Measurements from ENCODE around the gene C11orf91.
"Not testable (repeated sequence)": the region's sequence is repeated elsewhere in the genome, so short reads cannot be mapped to it uniquely, and the experiment has no call there.

Gene C11orf91

DNA sequence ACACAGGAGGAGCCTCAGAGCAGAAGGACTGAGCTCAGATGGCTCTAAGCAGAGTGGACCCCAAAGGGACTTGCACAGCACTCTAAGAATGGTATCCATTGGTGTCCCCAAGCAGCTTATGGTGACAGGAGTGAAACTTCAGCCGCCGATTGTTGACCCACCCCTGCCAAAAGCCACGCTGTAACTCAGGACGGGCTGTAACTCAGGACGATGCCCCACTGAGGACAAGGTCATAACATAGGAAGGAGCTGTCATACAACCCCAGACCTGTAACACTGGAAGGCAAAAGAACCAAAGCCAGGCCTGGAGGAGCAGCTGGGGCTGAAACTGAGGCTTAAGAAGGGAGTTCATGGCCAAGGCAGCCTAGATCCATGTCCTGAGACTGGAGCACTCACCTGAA lies 21.4 kb upstream of the C11orf91 start:
- no peak for DNase-seq (ENCODE audit: low read depth, low spot score)

DNA sequence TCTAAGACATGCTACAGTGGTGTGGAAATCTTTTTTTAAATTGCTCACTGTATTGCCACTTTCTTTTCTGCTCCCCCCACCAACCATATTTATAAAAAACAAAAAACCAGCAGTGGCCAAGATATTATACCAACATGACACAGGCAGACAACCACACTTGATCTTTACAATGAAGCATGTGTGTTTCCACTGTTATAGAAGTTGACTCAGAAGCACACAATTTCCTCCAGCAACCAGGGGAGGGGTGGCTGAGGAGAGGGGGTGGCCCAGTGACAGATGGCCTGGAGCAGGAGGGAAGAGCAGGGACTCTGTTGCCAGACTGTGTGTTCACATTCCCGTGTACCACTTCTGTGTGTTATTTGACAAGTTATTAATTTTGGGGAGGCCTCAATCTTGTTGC lies 20.8 kb upstream of the C11orf91 start:
- no peak for DNase-seq (ENCODE audit: low read depth, low spot score)

DNA sequence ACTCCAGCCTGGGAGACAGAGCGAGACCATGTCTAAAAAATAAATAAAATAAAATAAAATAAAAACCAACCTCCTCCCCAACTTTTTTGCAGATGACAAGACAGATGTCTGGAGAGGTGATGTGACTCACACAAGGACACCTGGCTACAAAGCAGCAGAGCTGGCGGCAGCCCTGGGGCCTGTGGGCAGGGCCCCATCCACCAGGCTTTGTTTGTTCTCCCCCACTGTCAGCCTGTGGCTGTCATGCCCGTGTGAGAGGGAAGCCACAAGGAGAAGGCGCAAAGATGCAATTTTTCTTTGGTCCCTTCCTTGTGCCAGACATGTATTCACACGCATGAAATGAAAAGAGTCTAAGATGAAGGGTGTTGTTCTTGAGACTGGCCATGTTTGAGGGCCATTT lies 19.0 kb upstream of the C11orf91 start:
- no peak for DNase-seq (ENCODE audit: low read depth, low spot score)

DNA sequence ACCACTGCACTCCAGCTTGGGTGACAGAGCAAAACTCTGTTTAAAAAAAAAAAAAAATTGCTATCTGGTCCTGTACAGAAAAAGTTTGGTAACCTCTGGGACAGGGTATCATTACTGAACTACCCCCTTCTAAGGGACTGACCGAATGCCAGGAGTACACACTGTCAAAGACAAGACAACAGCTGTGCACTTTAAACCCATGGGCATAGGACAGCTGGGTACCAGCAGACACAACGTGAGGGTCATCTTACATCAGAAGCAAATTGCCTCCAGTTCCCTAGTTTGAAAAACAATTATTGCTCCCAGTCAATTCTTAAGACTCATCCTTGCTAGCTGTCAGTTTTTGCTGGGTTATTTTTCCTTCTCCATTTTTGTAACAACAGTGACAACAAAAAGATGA lies 17.8 kb upstream of the C11orf91 start:
- DNase-seq (ENCODE audit: low read depth, low spot score): no peak

DNA sequence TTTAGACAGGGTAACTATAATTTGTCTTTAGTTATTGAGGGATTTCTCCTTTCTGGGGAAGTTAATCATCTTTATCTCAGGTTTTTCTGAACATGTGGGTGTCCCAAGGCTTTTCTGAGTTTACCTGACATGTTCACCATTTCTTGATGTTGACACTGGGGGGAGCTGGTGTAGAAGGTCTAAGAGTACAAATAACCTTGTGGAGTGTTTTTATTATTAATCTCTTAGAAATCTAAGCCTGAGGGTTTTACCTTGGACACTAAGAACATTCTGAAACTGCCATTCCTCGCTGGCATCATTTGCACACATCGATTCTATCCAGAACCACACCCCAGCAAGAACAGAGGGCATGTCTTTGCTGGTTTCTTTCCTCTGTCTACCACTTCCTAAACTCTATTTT lies 15.6 kb upstream of the C11orf91 start:
- DNase-seq (ENCODE audit: low read depth, low spot score): no peak

DNA sequence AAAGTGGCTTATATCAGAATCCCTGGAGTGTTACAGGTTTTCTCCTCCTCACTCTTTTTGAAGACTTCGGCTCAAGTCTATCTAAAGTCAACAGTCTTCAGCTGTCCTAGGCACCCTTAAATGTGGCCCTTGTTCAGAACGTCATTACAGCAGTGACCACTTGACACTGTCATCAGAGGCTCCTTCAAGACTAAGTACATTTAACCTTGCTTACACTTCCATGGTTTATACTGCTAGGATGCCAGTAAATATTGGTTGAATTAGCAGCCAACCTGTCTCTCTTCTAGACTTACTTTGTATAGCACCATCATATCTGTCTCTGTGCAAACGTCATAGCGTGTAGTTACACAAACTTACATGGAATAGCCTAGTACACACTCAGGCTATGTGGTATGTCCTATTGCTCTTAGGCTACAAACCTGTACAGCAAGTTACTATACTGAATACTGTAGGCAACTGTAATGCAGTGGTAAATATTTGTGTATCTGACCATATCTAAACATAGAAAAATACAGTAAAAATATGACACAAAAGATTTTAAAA lies 13.3 kb upstream of the C11orf91 start:
- DNase-seq (ENCODE audit: low read depth, low spot score): no peak

DNA sequence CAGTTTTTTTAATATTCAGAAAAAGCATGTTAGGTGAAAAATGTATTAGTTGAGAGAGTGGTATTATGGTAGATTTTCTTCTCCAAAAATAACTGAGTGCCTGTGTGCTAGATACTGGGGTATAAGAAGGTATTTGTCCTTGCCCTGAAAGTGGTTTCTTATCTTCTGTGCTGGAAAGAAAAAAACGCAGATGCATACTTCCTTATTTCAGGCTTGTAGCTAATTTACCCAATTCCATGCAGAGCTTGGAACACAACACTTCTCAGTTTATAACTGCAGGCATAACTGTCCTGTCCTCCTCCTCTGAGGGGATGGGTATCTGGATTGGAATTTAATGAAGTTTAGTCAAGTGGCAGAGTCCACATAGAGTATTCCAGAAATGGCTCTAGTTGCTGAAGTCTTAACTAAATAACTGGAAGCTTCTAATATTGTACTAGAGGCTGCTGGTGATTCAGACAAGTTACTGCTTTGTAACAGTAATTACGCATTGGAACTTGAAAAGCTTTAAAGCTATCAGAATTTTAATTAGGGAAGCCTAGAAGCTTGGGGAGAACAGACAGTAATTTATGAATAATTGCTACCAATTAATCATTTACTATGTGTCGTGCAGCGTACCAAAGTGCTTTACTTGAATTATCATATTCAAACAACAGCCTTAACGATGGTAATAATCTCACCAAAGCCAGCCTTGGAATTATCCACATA lies 12.7 kb upstream of the C11orf91 start:
- DNase-seq (ENCODE audit: low read depth, low spot score): no peak

DNA sequence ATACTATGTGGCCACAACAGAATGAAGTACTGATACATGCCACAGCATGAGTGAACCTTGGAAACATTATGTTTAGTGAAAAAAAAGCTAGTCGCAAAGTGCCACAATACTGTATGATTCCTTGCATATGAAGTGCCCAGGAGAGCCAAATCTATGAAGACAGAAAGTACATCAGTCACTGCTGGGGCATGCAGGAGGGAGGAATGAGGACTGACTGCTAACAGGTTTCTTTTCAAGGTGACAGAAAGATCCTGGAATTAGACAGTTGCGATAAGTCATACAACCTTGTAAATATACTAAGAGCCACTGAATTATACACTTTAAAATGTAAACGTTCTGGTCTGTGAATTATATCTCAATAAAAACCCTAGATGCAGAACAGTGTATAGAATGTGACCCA lies 11.8 kb upstream of the C11orf91 start:
- no peak for DNase-seq (ENCODE audit: low read depth, low spot score)

DNA sequence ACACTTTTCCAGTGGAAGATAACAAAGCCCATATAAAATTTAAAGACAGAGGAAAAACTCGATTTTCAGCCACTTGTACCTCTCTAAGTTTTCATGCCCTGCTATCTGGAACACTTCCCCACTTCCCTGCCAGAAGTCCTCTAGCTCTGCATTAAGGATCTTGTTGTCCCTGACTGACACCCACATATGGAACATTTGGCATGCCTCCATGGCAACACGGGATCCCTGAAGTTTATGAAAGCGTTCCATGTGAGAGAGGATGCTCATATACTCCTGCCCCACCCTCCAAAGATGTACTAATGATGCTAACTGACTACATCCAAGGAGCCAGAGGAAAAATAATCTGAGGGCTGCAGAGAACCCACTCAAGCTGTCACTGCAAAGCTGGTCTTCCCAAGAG lies 8.8 kb upstream of the C11orf91 start:
- DNase-seq (ENCODE audit: low read depth, low spot score): no peak

DNA sequence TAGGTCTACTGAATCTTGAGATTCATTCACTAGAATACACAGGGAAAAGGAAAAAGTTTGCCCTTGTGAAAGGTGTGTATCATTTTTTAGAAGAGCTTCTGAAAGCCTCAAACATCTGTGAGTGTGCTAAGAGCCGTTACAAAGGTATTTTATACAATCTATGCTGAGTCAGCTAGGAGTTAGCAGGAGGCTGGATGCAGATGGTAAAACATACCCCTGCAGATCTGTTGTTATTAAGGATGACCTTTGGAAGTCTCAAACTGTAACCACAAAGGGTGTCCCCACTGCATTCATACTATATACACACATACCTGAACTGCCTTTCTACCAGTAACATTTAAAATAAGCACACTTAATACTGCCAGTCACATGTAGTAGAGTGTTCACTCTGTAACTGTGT lies 8.4 kb upstream of the C11orf91 start:
- no peak for DNase-seq (ENCODE audit: low read depth, low spot score)

DNA sequence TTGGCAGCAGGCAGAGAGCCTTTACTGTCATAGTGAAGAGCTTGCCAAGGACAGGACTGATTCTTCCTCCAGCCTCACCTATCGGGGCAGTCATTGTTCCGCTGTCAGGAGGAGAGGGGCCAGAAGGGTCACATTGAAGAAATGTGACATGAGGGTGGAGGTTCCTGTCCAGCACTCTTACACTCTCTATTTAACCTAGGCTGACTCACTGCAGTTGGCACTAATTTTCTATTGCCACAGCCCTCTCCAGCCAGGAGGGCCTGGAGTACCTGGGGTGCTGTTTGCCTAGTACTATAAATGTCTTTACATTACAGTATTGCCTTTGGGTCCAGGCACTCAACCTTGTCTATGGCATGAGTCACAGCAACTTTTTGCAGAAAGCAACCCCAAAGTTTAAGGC lies 7.2 kb upstream of the C11orf91 start:
- DNase-seq (ENCODE audit: low read depth, low spot score): not testable (repeated sequence)

DNA sequence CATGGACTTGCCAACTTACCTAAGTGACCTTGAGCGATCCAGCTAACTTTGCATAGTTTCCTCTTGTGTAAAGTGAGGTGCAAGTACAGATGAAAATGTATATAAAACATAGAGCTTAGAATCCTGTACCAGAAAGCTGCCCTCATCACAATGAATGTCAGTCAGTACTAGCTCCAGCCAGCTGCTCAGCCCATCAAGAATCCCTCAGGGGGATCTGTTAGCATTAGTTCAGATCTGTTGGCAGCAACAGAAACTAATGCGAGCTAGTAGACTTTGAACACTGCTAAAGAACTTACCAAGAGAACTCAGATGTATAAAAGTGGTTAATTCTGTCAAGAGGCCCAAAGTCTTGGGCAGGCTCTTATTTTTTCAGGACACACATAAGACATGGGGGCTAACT lies 6.3 kb upstream of the C11orf91 start:
- DNase-seq (ENCODE audit: low read depth, low spot score): no peak

DNA sequence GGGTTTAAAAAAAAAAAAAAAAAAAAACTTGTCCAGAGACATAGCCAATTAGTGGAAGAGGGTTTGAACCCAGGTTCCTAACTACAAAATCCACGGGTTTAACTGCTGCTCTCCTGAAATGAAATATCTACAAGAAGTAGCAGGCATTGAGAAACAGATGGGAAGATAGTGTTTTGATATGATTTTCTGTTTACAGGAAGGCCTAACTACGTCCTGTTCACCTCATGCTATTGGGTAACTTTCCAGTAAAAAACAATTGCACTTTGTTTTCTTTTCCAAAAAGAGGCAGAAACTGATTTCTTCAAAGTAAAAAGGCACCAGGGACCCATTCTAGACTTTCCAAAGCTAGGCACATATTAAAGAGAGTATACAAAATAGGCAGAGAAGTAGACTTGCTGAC lies 5.9 kb upstream of the C11orf91 start:
- DNase-seq (ENCODE audit: low read depth, low spot score): no peak

DNA sequence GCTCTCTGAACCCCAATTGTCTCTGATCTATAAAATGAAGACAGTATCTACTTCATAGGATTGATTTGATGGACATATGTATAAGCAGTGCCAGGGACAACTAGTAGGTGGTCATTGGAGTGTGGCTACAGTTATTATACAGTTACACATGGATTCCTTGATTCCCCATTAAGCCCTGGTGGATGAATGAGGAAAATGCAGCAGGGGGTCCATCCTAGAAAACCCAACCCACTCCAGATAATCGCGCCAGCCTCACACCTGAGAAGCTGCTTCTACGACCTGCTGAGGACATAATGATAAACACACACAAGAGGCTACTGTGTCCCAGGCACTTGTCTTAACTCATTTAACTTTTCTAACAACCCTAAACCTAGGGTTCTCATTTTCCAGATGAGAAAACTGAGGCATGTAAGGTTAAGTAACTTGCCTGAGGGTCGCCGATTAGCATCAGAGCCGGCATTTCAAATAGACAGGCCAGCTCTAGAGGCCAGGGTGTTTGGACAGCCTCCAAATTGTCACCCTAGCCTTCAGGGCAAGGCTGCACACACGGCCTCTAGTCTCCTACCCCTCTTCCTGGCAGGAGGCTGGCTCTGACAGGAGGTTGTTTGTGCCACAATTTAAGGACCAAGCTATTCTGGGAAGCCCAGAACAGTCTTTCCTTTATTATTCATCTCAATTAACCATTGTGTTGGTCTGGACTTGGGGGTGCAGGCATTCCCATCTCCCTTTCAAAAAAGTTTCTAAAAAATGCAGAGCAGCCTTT lies 3.8 kb upstream of the C11orf91 start:
- DNase-seq (ENCODE audit: low read depth, low spot score): no peak

DNA sequence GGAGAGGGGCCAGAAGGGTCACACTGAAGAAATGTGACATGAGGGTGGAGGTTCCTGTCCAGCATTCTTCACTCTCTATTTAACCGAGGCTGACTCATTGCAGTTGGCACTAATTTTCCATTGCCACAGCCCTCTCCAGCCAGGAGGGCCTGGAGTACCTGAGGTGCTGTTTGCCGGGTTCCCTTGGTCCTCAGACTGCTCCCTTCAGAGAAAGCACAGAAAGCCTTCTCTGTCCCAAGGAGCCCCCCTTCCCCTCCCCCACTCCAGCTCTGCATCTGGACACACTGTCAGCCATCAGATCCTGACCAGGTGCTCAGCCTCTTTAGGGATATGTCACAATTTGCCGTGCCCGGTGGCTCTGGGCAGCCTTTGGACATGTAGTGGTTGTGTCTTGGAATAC lies 3.2 kb upstream of the C11orf91 start:
- no peak for DNase-seq (ENCODE audit: low read depth, low spot score)

DNA sequence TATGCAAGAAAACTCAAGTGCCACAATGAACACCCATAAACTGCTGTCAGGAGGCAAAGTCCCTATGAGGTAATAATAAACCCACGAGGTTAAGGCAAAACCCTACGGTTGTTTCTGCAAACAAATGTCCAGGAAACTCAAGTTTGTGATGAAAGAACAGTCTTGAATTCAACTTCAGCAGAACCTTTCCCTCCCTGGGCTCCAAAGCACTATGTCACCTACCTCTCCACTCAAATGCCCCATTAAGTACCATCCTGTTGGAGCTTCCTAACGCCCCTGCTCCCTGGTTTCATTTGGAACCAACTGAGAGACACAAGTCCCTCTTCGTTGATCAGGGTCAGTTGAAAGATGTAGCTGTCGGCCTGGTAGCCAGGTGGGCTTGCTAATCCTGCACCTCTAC lies 2.6 kb upstream of the C11orf91 start:
- DNase-seq (ENCODE audit: low read depth, low spot score): no peak

DNA sequence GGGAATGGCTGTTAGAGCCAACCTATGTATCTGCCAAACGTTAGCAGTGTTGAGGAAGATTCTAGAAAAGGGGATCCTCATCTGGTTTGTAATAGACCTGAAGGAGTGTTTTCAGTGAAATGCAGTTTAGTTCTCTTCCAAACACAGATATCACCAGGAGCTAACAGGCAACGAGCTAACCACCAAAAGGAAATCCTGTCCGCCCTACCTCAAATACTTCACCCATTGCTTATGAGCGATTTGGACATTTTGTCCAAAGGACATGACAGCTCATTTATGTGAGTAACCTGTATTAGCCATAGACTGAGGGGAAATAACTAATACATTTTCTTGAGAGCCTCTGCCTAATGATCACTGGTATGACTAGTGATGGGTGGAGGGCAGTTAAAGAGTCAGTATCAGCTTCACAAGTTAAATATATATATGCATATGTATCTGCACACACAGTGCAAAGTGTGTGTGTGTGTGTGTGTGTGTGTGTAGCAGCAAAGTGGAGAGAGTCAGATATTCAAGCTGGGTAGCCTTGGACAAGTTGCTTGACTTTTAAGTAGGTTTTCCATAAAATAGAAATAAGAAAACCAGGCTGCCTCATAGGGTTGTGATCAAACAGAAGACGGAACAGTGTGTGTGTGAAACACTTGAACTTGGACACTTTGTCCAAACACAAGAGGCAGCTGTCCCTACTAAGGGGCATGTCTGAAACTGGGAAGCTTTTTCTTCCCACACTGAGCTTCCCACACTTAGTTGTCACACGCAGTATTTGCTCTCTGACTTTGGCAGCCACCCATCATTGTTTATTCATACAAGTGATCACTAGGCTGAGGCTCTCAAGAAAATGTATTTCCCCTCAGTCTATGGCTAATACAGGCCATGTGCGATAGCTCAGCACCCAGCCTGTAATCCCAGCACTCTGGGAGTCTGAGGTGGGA lies 940 bp upstream of the C11orf91 start:
- no peak for DNase-seq (ENCODE audit: low read depth, low spot score)

DNA sequence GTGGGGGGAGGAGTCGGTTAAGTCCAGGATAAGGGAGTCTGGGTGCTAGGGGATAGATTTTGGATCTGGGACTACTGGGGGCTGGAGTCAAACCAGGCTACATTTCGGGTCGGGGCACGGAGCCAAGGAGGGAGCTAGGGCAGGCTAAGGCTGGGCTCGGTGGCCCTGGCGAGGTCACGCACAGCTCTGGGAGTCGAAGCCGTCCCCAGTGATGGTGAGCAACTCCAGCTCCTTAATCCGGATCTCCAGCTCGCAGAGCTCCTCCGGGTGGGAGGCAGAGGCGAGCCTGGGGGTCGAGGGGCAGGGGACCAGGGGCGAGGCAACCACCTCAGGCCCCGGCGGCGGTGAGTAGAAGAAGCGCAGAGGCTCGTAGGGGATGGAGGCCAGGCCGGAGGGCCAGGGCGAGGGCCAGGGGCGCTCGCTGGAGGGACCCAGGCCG lies 544 bp downstream of the C11orf91 start:
- no peak for DNase-seq (ENCODE audit: low read depth, low spot score)

DNA sequence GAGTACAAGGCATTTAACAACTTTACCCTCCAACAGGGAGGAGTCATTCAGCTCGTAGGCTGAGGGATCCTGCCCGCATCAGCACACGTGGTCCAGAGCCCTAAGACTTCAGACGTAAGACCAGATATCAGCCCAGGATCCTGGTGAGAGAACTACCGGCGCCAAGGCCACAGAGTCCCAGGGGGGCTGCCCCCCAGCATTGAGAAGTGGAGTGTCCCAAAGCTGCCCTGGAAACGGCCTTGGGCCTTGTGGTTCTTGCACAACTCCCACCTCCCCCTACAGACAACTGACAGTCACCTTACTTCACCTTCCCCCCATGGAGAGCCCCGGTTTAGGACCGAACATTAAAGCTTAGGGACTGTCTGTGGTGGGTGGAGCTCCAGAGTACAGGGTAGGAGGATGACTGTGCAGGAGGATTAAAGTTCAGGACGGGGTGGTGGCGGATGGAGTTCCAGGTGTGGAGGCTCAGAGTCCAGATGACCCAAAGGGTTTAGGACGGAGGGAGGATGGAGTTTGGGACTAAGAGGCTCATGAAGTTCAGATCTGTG lies 1.0 kb downstream of the C11orf91 start:
- no peak for DNase-seq (ENCODE audit: low read depth, low spot score)

DNA sequence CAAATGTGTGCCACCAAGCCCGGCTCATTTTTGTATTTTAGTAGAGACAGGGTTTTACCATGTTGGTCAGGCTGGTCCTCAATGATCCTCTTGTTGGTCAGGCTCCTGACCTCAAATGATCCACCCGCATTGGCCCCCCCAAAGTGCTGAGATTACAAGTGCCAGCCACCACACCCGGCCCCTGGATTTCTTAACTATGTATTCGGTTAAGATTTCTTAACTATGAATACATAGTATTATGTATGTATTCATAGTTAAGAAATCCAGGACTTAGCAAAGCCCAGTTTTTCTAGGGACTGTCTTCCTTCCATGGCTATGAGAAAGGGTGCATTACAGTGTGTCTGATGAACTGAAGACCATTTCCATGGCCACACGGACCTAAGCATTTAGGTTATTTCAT lies 1.7 kb downstream of the C11orf91 start:
- no peak for DNase-seq (ENCODE audit: low read depth, low spot score)

DNA sequence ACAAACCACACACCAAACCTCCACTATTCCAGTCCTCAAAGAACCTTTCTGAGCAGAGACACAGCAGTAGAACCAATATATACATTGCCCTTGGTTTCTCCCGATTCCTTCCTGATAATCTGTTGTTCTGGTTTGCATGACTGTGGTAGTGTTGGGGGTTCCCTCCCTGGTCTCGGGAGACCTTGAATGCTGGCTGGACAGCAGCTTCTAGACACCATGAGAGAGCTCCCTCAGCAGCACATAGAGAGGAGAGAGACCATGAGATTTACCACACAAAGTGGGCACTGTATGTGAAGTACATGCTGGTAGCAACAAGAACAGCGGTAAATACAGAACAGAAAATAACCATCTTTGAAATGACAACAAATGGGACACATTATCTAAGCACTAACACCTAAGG lies 2.6 kb downstream of the C11orf91 start:
- no peak for DNase-seq (ENCODE audit: low read depth, low spot score)

Data from iPS DF 19.7 (cell line).